Cardiac fibroblast (primary cell): ENCODE results near the gene NPIPB9.
"Not testable (repeated sequence)": the region's sequence is repeated elsewhere in the genome, so short reads cannot be mapped to it uniquely, and the experiment has no call there.

Source experiments
- DNase-seq, 2 donors: peaks; one replicate each; pipeline versions ENCODE4 v3.0.0 to v3.0.0-alpha.2; 2010; ENCODE audit warnings: low read depth in 2 of 2
- H3K4me3 ChIP-seq, 2 donors: replicated peaks in 1 of 2; 1 replicate in 1 of 2; 2 replicates in 1 of 2; pipeline ENCODE4 v1.5.1; 2011; ENCODE audit warnings: low read depth in 2 of 2, low read length in 2 of 2, mild to moderate bottlenecking in 2 of 2, moderate library complexity in 1 of 2
- CTCF ChIP-seq: IDR thresholded peaks from one replicate; pipeline ENCODE4 v1.5.1; 2011; ENCODE audit warnings: low read depth, mild to moderate bottlenecking, low read length, inconsistent platforms

Gene NPIPB9

GRCh38 chr16:28802235-28803019 is 50.8 kb downstream of the NPIPB9 start:
- DNase-seq: peak; percentile 75 to 93
- TF ChIP-seq CTCF: peak; percentile 40
- not testable (repeated sequence) for H3K4me3 ChIP-seq

GRCh38 chr16:28807445-28808120 is 56.0 kb downstream of the NPIPB9 start:
- H3K4me3 ChIP-seq, DNase-seq: not testable (repeated sequence)

DNA sequence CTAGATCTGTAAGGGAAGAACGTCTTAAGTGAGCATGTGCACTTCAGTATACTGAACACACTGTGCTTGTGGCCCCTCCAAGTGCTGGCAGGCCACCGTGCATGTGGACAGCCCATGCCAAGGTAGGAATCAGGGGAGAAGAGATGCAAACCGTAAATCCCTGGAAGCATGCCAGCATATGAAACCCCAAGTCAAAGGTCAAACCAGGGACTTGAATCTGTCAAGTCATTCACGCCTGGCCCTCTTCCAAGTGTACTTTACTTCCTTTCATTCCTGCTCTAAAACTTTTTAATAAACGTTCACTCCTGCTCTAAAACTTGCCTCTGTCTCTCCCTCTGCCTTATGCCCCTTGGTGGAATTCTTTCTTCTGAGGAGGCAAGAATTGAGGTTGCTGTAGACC is 68.4 kb downstream of the NPIPB9 start:
- H3K4me3 ChIP-seq: no peak overlapping the region
- no peak for DNase-seq
- TF ChIP-seq CTCF: no peak

DNA sequence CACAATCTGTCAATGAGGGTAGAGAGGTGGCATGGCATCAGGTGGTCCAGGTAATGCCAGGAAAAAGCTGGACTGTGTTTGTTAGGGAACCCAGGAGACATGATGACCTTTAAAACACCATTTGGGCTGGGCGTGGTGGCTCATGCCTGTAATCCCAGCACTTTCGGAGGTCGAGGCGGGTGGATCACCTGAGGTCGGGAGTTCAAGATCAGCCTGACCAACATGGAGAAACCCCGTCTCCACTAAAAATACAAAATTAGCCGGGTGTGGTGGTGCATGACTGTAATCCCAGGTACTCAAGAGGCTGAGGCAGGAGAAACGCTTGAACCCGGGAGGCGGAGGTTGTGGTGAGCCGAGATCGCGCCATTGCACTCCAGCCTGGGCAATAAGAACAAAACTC is 69.0 kb downstream of the NPIPB9 start:
- not testable (repeated sequence) for H3K4me3 ChIP-seq, DNase-seq

- TF ChIP-seq CTCF: no peak
- peak overlapping the region; percentile 79 to 95 for H3K4me3 ChIP-seq
- DNase-seq: no peak
Observed at GRCh38 chr16:28821874-28822519, 70.4 kb downstream of the NPIPB9 start.
